HepG2 (cell line): ENCODE results near the gene NAV2. TPM values are rescaled to one million over a fixed set of nuclear protein-coding genes. Genes with fewer than 3 reads are reported as not detected.

Experiments
- AFF4 ChIP-seq: sonication (generic); formaldehyde crosslinking; IDR thresholded peaks from 2 replicates; pipeline ENCODE4 v1.4.0; 2020; ENCODE audit warnings: missing genetic modification reagents
- CSRNP2 ChIP-seq: sonication (generic); formaldehyde crosslinking; conservative IDR thresholded peaks from 2 replicates; pipeline ENCODE4 v1.8.0; 2022; ENCODE audit warnings: low read depth, missing genetic modification reagents
- GATAD2A ChIP-seq: IDR thresholded peaks from 2 replicates; pipeline ENCODE4 v1.6.1; 2016
- HIC2 ChIP-seq: sonication (generic); formaldehyde crosslinking; IDR thresholded peaks from 2 replicates; pipeline ENCODE4 v1.9.0; 2022; ENCODE audit warnings: low read depth, missing genetic modification reagents
- HNF1A ChIP-seq, 2 experiments: sonication (generic) in 1 of 2; formaldehyde crosslinking in 1 of 2; IDR thresholded peaks; 2 replicates each; pipeline versions ENCODE4 v1.4.0 to v1.6.1; 2016 to 2020; ENCODE audit warnings: borderline replicate concordance in 1 of 2, low read depth in 1 of 2, mild to moderate bottlenecking in 1 of 2, missing genetic modification reagents in 1 of 2
- IRX3 ChIP-seq: sonication (generic); formaldehyde crosslinking; IDR thresholded peaks from 2 replicates; pipeline ENCODE4 v1.8.1; 2023; ENCODE audit warnings: mild to moderate bottlenecking, low read depth, missing genetic modification reagents, borderline replicate concordance
- KDM5B ChIP-seq: sonication (generic); formaldehyde crosslinking; IDR thresholded peaks from 2 replicates; pipeline ENCODE4 v1.4.0; 2020; ENCODE audit warnings: missing genetic modification reagents, mild to moderate bottlenecking, borderline replicate concordance
- MYC ChIP-seq: sonication (generic); formaldehyde crosslinking; IDR thresholded peaks from 2 replicates; pipeline ENCODE4 v1.9.0; 2021; ENCODE audit warnings: missing genetic modification reagents, borderline replicate concordance
- ZNF850 ChIP-seq: sonication (generic); formaldehyde crosslinking; conservative IDR thresholded peaks from 2 replicates; pipeline ENCODE4 v1.9.0; 2021; ENCODE audit warnings: mild to moderate bottlenecking, missing genetic modification reagents
- polyA plus RNA-seq, 8 experiments: library from polyadenylated mRNA; depleted of rRNA in 3 of 8; stranded (reverse) in 7 of 8; unstranded in 1 of 8; fragments of >200 nt; fragmentation: Illumina TruSeq in 4 of 8; extraction: Trizol in 4 of 8; gene quantifications; 2 replicates each; pipeline versions ENCODE4 v1.2.1 to v1.2.3, GENCODE V29; 2011 to 2016; ENCODE audit warnings: low read depth in 4 of 8, missing spikeins in 1 of 8, mixed read lengths in 1 of 8; ENCODE audit not compliant: insufficient read depth in 1 of 8
- total RNA-seq, 5 experiments: library from RNA; depleted of rRNA; stranded (reverse); fragments of >200 nt; fragmentation: Illumina TruSeq; extraction: Trizol; gene quantifications; 2 replicates each; pipeline ENCODE4 v1.2.3, GENCODE V29; 2016; ENCODE audit warnings: low read depth in 1 of 5
- TF ChIP-seq, protein P1 (sequence below): sonication (generic); formaldehyde crosslinking; IDR thresholded peaks from 2 replicates; pipeline ENCODE4 v1.8.1; 2022; ENCODE audit warnings: low read depth, mild to moderate bottlenecking, missing genetic modification reagents

Gene NAV2
- total and polyA plus RNA-seq, 2 of the 13 experiments (the other 11 are each of a cell fraction or from before 2014, with no cell fraction given): 9.3 to 34.6 TPM

DNA sequence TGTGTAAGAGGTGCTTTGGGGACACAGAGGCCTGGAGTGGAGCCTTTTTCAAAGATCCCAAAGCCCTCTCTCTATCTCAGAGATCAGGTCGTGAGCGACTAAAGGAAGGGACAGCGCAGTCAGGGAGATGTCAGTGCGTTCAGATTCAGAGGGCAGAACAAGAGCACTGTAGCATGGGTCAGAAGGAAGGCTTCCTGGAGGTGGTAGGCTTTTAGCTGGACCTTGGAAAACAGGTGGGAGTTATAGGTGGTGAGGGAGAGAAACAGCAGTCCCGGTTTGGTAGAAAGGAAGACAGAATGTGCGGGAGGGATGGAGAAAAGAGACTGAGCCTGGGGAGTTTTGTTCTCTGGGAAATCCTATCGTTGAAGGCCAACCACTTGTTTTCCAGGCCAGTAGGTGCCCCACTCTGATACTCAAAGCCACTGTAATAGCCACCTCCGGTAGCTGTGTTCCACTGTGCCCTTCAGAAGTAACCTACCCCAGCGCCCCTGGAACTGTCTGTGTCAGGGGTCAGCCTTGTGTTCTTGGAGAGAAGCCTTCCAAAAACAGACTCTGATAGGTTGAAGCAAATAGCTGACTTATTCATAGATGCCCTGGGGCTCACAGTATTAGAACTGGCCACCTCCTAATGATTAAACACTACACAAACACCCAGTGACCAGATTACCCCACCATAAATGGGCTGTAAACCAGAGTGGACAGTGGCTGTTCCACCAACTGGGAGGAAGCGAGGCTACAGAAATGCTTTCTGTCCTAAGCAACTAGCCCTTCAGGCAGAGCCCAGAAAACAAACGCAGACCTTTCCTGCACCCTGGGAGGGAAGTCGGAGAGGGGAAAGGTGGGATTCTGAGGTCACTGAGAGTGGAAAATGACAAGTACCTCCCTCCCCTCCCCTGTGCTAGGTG is 289.9 kb downstream of the NAV2 start (continued):
- TF ChIP-seq AFF4: no peak
- no peak for TF ChIP-seq IRX3
- TF ChIP-seq ZNF850 (CRISPR knock-in tag): no peak
- TF ChIP-seq HIC2: peak; percentile 62; the same call in 1 of the 2 replicates
- TF ChIP-seq GATAD2A (CRISPR knock-in tag): peak; percentile 79
- TF ChIP-seq KDM5B (CRISPR knock-in tag): no peak
- TF ChIP-seq, protein P1, sequence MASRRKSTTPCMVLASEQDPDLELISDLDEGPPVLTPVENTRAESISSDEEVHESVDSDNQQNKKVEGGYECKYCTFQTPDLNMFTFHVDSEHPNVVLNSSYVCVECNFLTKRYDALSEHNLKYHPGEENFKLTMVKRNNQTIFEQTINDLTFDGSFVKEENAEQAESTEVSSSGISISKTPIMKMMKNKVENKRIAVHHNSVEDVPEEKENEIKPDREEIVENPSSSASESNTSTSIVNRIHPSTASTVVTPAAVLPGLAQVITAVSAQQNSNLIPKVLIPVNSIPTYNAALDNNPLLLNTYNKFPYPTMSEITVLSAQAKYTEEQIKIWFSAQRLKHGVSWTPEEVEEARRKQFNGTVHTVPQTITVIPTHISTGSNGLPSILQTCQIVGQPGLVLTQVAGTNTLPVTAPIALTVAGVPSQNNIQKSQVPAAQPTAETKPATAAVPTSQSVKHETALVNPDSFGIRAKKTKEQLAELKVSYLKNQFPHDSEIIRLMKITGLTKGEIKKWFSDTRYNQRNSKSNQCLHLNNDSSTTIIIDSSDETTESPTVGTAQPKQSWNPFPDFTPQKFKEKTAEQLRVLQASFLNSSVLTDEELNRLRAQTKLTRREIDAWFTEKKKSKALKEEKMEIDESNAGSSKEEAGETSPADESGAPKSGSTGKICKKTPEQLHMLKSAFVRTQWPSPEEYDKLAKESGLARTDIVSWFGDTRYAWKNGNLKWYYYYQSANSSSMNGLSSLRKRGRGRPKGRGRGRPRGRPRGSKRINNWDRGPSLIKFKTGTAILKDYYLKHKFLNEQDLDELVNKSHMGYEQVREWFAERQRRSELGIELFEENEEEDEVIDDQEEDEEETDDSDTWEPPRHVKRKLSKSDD (CRISPR knock-in tag): no peak
- peak; percentile 27; the same call in 1 of the 2 replicates for TF ChIP-seq MYC (CRISPR knock-in tag)
- TF ChIP-seq HNF1A (IDR thresholded peaks at IDR 0.05; ENCODE audit: low read depth): peak; percentile 82
- peak; percentile 59; the same call in 1 of the 2 replicates for TF ChIP-seq HNF1A (CRISPR knock-in tag; IDR thresholded peaks at IDR 0.05; ENCODE audit: borderline replicate concordance)
- no peak for TF ChIP-seq CSRNP2 (CRISPR knock-in tag)
